ENCODE results near the gene PDE4B. TPM values are rescaled to one million over a fixed set of nuclear protein-coding genes. Genes with fewer than 3 reads are reported as not detected.
A peak's percentile ranks its signal among the peaks of the same experiment; 100 is the strongest.

Gene PDE4B
- total and polyA plus RNA-seq, 12 donors: 1.2 to 14.9 (median 3.9) TPM

DNA sequence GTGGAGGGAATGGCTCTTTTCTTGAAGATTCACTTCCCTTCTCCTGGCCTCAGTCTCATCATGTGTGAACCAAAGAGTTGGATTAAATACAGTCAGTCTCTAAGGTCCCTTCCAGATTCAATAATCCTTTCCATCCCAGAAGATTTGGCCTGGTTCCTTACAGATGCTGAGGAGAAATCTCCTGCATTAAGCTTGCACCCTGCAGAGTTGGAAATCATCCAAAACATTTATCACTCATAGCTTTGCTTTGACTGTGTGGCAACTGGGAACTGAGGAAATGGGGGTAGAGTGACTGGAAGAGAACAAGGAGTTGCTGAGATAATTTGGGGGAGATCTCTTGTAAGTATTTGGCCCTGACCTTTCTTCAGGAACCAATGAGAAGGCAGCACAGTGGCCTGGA is 520.7 kb downstream of the PDE4B start:
- Histone ChIP-seq H3K36me3 (replicated peaks in 1 of 2) (no peaks in the 10 kb centered on the region), H3K4me1 (replicated peaks in 1 of 2) (no peaks in the 10 kb centered on the region), H3K4me3 (no peak overlapping the region), H3K27ac (no peak overlapping the region), H3K9me3 (replicated peaks in 1 of 3) (no peaks in the 10 kb centered on the region), H3K27me3 (no peaks in the 10 kb centered on the region)
- DNase-seq: no peak
- intact Hi-C loops (cut with DNase I): no loop called here
- TF ChIP-seq POLR2A (IDR thresholded peaks at IDR 0.05) (no peak), CTCF (IDR thresholded peaks at IDR 0.05) (no peak)

- TF ChIP-seq CTCF (IDR thresholded peaks at IDR 0.05): no peak
- TF ChIP-seq POLR2A (IDR thresholded peaks at IDR 0.05): no peak
- DNase-seq: no peak
- no peaks in the 10 kb centered on the region for H3K9me3 ChIP-seq (replicated peaks in 1 of 3)
- no peak overlapping the region for H3K4me3 ChIP-seq
- H3K27me3 ChIP-seq: no peaks in the 10 kb centered on the region
- no peaks in the 10 kb centered on the region for H3K36me3 ChIP-seq (replicated peaks in 1 of 2)
- no peaks in the 10 kb centered on the region for H3K4me1 ChIP-seq (replicated peaks in 1 of 2)
- H3K27ac ChIP-seq: no peak overlapping the region
- 69 to 90% (median 74%) methylated on average over 4 of the region's 4 CpGs for WGBS, 4 donors
- intact Hi-C loops (cut with DNase I): no loop called here
These were observed 523.0 kb downstream of the PDE4B start for GRCh38 chr1:66315671-66316070.

DNA sequence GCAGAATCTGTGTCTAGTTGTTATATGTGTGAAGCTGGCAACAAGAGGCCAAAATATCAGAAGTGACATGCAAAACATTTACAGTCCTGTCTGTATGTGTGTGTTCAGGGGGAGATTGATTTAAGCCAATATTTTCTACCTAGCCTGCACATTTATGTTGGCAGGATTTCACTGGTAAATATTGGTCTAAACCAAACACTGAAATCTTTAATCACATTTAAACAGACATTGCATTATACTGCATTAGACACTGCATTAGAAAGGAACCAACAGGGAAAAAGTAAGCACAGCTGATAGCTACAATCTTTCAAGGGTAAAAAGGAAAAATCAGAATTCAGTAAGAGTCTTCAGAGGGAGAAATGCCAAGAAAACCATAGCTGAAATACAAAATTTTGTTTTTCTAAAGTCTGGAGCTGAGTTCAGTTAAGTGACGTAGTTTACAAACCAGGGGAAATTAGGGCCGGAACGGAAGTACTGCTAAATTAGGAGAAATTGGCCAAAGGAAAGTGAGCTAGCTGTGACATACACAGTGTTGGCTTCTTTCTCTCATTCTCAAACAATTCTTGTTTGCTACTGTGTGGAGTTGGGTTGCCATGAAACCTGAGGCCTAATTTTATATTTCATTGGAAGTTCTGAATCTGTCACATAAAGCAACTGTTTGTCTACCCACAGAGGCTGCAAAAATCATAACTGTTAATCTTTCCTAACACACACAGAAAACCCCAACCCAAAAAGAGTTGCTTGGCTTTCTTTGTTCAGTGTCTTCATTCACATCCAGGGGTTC is 524.0 kb downstream of the PDE4B start:
- WGBS, 4 donors: 55 to 76% (median 63%) methylated on average over 3 of the region's 3 CpGs
- TF ChIP-seq CTCF (IDR thresholded peaks at IDR 0.05) (no peak), POLR2A (IDR thresholded peaks at IDR 0.05) (no peak)

GRCh38 chr1:66317248-66317515 is 524.5 kb downstream of the PDE4B start:
- H3K27ac ChIP-seq: peak overlapping the region in 2 of 5 donors; percentile 42 to 43
- intact Hi-C loops (cut with DNase I): no loop called here
- 86 to 92% (median 91%) methylated on average over 1 of the region's 1 CpG for WGBS, 4 donors

More for the DNA sequence above, 524.0 kb downstream of the PDE4B start:
- Histone ChIP-seq H3K4me1 (replicated peaks in 1 of 2) (no peaks in the 10 kb centered on the region), H3K27me3 (no peaks in the 10 kb centered on the region), H3K36me3 (replicated peaks in 1 of 2) (no peaks in the 10 kb centered on the region), H3K4me3 (no peak overlapping the region), H3K9me3 (replicated peaks in 1 of 3) (no peaks in the 10 kb centered on the region), H3K27ac (peak overlapping the region in 2 of 5 donors; percentile 42 to 43)
- intact Hi-C loops (cut with DNase I): no loop called here
- no peak for DNase-seq

More at GRCh38 chr1:66317248-66317515, 524.5 kb downstream of the PDE4B start:
- H3K4me1 ChIP-seq (replicated peaks in 1 of 2): no peaks in the 10 kb centered on the region
- TF ChIP-seq POLR2A (IDR thresholded peaks at IDR 0.05) (no peak), CTCF (IDR thresholded peaks at IDR 0.05) (no peak)
- H3K27me3 ChIP-seq: no peaks in the 10 kb centered on the region
- H3K36me3 ChIP-seq (replicated peaks in 1 of 2): no peaks in the 10 kb centered on the region
- H3K9me3 ChIP-seq (replicated peaks in 1 of 3): no peaks in the 10 kb centered on the region
- no peak overlapping the region for H3K4me3 ChIP-seq
- no peak for DNase-seq
